CD4-positive, alpha-beta T cell treated with Interleukin-10 for 1 hour (primary cell): Measurements from ENCODE around the gene GTSE1.

Experiments used
- DNase-seq: peaks from one replicate; pipeline ENCODE4 v3.0.0-alpha.2; 2020

GTSE1 gene

GRCh38 chr22:46368422-46368821 is 71.8 kb downstream of the GTSE1 start:
- no peak for DNase-seq

GRCh38 chr22:46368871-46369715 is 72.4 kb downstream of the GTSE1 start:
- no peak for DNase-seq

GRCh38 chr22:46369716-46370583 is 73.3 kb downstream of the GTSE1 start:
- DNase-seq, result peak; percentile 18

DNA sequence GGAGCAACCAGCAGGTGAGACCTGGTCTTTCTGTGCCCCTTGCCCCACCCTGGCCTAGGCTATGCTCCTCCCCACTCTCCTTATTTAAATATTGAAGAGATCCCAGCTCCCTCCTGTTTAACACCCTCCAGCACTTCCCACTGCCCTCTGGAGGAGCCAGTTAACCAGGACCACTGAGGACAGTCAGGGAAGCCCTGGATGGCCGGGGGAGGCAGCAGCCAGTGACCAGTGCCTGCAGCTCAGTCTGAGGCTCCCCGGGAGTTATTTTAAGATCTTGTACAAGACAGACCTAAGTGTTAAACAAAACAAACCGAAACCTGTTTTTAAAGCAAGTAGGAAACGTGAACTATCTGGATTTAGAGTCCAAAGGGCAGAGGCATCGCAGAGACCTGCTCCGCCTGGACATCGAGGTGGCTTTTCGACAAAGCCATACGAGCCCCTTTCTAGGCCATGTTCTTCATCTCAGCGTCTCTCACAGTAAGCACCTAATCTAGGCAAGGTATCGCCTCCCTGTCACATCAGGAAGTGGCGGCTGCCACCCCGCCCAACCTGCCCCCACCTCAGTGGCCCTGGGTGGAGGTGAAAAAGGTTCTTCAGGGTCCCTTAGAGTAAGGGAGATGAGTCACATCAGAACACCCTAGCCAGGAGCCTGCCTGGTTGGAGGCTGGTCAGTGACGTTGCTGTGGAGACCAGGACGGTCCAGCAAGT is 74.1 kb downstream of the GTSE1 start:
- peak; percentile 69 for DNase-seq

DNA sequence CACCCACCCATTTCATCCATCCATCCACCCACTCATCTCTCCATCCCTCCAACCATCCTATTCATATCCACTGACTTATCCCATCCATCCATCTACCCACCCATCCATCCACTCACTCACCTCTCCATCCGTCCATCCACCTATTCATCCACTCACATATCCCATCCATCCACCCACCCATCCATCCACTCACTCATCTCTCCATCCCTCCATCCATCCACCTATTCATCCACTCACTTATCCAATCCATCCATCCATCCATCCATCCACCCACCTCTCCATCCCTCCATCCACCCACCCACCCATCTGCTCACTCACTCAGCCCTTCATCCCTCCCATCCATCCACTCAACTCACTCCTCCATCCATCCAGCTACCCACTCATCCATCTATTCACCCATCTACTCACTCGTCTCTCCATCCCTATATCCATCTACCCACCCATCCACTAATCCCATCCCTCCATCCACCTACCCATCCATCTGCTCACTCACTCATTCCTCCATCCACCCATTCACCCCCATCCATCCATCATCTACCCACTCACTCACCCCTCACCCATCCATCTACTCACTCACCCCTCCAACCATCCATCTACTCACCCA is 75.1 kb downstream of the GTSE1 start:
- no peak for DNase-seq

GRCh38 chr22:46372686-46373085 is 76.0 kb downstream of the GTSE1 start:
- no peak for DNase-seq

DNA sequence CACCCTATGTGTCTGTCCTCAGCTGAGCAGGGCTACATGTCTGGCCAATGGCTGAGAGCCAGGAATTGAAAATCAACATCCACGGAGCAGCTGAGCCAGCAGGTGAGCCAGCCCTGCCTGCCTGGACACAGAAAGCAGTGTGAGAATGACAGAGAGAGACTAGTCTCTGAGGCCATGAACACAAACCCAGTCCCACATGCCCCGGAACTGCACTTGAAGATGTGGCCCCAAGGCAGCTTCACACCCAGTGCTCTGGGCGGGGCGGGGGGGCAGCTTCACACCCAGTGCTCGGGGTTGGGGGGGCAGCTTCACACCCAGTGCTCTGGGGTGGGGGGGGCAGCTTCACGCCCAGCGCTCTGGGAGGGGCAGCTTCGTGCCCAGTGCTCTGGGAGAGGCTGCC is 76.5 kb downstream of the GTSE1 start:
- DNase-seq, result peak; percentile 59

DNA sequence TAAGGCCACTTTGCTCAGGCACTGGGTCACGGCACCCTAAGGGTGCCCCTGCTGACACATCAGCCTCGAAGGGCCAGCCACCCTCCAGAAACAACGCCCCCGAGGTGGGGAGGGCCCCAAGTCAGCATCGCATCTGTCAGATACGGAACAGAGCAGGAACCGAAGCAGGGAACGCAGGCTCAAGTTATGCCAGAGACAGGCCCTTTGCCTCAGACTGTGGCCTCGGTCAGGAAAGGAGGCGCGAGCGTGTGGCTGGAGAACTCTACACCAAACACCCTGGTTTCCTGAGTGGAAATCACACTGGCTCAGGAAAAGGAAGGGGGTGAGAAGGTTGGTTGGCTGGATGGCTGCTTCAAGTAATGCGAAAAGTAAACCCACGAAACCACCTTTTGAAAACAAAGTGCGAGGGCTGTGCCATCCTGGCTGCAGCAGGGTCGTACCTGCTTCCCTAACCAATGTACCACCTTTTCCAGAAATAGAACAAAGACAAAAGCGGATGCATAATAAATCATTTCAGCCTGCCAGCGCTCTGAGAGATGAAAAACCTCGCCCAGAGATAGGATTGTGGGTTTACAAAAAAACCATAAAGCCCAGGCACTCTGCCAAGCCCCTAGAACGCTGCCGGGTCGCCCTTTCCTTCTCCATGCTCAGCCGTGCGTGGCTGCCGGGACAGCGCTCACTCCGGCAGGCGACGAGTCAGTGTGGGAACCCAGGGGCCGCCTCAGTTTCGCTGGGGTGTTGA is 77.4 kb downstream of the GTSE1 start:
- peak; percentile 37 for DNase-seq

- DNase-seq, result no peak
Observed at GRCh38 chr22:46374663-46375474, 78.2 kb downstream of the GTSE1 start.

DNA sequence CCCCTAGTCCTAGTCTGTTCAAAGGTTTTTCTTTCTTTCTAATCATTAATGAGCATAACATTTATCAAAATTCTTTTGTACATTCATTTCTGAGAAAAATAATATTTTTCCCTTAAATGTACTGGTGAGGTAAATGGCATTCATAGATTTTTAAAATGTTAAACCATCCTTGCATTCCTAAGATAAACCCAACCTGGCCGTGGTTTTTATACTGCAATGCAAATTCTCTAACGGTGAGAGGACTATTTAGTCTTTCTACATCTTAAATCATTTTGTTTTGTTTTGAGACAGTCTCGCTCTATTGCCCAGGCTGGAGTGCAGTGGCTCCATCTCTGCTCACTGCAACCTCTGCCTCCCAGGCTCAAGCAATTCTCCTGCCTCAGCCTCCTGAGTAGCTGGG is 79.4 kb downstream of the GTSE1 start:
- DNase-seq, result no peak

GRCh38 chr22:46376908-46377524 is 80.3 kb downstream of the GTSE1 start:
- DNase-seq, result no peak

- DNase-seq, result no peak
Observed at GRCh38 chr22:46377525-46378425, 81.1 kb downstream of the GTSE1 start.

- no peak for DNase-seq
Observed at GRCh38 chr22:46378426-46379065, 81.9 kb downstream of the GTSE1 start.

DNA sequence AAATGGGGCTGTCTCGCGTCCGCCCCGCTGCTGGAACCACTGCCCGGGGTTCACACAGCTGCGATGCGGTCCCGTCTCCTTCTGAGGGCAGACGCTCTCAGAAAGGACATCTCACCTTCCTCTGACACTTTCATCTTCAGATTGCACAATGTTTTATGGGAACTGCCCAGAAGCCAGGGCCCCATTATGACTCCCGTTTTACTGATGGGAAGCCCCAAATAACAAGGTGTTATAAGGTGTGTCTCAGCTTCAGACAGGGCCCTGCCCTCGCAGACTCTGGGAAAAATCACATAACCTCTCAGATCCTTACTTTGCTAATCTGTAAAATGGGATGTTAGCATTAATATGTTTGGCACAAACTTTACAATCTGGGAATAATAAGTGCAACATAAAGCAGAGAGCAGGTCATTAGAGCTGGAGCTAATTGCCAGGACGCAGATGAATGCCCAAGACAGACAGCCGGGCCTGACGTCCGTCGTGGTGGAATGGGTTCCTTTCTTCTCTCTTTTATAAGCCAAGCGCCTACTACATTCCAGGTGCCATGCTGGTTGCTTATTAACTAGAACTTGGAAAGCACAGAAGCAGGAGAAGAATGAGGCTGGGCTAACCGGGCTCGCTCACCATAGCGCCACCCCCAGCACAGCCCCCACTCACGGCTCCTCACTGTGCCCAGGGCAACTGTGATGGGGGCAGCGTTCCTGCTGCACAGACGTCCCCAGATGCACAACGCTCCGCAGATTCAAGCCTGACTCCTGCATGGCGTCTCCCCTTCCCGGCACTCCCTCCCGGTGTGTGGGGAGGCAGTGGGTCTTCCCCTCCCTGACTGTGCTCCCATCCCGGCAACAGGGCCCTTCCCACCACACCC is 82.6 kb downstream of the GTSE1 start:
- no peak for DNase-seq

DNA sequence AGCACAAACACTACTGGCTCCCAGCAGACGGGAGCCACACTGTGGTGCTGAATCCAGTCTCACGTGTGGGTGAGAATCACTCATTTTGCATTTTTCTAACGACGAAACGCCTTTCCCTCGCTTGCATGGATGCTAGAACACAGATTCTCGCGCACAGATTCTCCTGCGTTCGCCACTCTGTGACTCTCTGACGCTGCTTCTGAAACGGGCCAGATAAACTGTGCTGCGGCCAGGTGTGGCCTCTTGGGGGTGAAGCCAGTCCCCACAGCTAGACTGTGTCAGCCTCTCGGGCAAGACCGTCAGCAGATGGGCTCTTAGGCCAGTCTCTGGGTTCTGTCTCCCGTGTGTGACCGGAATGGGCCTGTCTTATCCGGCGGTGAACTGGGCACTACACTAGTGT is 83.4 kb downstream of the GTSE1 start:
- no peak for DNase-seq
